Thoracic aorta (tissue), 2 donors: Measurements from ENCODE around the gene CYGB. TPM values are rescaled to one million over a fixed set of nuclear protein-coding genes. Genes with fewer than 3 reads are reported as not detected.
A peak's percentile ranks its signal among the peaks of the same experiment; 100 is the strongest.

Source experiments
- ATAC-seq: fragments of 150-250 bp; one replicate; pipeline ENCODE4 v1.8.0; 2017; ENCODE audit warnings: low read depth; ENCODE audit not compliant: insufficient number of reproducible peaks, low FRiP score
- DNase-seq: peaks from one replicate; pipeline ENCODE4 v3.0.0-alpha.2; 2020; ENCODE audit warnings: low spot score
- H3K27ac ChIP-seq, 2 donors: fragments of 200-600 bp; sonication (generic); 1 replicate in 1 of 2; 2 replicates in 1 of 2; pipeline ENCODE4 v1.5.1; 2016; ENCODE audit warnings: mild to moderate bottlenecking in 2 of 2, moderate library complexity in 2 of 2
- H3K27me3 ChIP-seq: fragments of 200-600 bp; sonication (generic); replicated peaks from 2 replicates; pipeline ENCODE4 v1.6.0; 2016; ENCODE audit warnings: mild to moderate bottlenecking; ENCODE audit not compliant: insufficient read depth
- H3K36me3 ChIP-seq: fragments of 200-600 bp; sonication (generic); one replicate; pipeline ENCODE4 v1.5.1; 2016
- H3K4me1 ChIP-seq, 2 donors: fragments of 200-600 bp; sonication (generic); 1 replicate in 1 of 2; 2 replicates in 1 of 2; pipeline versions ENCODE4 v1.5.1 to v1.6.0; 2016; ENCODE audit warnings: low read depth in 2 of 2, mild to moderate bottlenecking in 1 of 2; ENCODE audit not compliant: control insufficient read depth in 1 of 2
- H3K4me3 ChIP-seq: fragments of 200-600 bp; sonication (generic); 2 replicates; pipeline ENCODE4 v1.5.1; 2016; ENCODE audit warnings: mild to moderate bottlenecking
- H3K9me3 ChIP-seq: fragments of 200-600 bp; sonication (generic); 2 replicates; pipeline ENCODE4 v1.5.1; 2016
- total RNA-seq, 2 donors: library from RNA; depleted of rRNA; stranded (reverse); fragments of >200 nt; gene quantifications; one replicate each; pipeline versions ENCODE4 v1.1.0 to v1.2.3, GENCODE V29; 2016
- TF ChIP-seq, protein P1 (sequence below): fragments of 200-600 bp; sonication (generic); IDR thresholded peaks from one replicate; pipeline ENCODE4 v1.5.1; 2019; ENCODE audit warnings: antibody characterized with exemption

Gene CYGB
- total RNA-seq, 2 donors from 2014 or later = 8.3 to 17.7 TPM

DNA sequence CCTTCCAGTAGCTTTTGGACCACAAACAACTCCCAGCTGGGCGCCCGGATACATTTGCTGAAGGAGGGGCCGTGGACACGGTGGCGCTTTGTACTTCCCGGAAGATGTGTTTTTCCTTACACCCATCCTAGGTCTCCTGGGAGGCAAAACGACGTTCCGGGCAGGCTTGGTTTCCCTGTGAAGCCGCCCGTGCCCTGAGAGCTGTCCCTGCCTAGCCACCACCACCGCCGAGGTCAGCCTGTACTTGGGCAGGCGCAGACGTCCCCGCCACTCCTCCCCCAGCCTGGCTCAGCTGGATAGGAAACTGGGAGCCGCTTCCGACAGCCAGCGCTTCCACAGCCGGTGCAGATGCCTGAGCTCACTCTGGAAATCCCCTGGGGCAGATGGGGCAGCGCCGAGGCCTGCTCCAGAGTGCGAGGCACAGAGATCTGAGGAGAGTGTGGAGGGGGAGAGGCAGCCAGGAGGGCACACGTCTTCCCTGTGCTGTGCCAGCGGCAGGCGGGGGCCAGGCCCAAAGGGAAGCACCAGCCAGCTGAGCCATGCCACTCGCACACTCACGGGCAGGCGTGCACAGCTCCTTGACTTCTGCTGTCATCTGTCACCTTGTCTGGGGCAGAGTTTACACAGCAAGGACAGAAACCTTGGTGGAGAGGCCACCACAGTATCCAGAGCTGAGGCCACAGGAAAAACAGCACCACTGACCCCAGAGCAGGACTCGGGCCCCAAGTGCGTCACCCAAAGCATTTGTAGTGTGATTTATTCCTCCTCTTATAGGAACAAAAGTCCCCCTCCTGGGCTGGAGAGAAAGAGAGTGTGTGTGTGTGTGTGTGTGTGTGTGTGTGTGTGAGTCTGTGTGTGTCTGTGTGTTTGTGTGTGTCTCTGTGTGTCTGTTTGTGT is 39.3 kb downstream of the CYGB start:
- TF ChIP-seq, protein P1, sequence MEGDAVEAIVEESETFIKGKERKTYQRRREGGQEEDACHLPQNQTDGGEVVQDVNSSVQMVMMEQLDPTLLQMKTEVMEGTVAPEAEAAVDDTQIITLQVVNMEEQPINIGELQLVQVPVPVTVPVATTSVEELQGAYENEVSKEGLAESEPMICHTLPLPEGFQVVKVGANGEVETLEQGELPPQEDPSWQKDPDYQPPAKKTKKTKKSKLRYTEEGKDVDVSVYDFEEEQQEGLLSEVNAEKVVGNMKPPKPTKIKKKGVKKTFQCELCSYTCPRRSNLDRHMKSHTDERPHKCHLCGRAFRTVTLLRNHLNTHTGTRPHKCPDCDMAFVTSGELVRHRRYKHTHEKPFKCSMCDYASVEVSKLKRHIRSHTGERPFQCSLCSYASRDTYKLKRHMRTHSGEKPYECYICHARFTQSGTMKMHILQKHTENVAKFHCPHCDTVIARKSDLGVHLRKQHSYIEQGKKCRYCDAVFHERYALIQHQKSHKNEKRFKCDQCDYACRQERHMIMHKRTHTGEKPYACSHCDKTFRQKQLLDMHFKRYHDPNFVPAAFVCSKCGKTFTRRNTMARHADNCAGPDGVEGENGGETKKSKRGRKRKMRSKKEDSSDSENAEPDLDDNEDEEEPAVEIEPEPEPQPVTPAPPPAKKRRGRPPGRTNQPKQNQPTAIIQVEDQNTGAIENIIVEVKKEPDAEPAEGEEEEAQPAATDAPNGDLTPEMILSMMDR = no peak
- peak overlapping the region; percentile 84 for H3K4me3 ChIP-seq
- ATAC-seq (no peak), DNase-seq (peak; percentile 38)
- H3K27ac ChIP-seq = peak overlapping the region; percentile 57 to 75
- H3K4me1 ChIP-seq = peaks cover 25 to 46% of the 10 kb centered on the region in 2 donors
- no peaks in the 10 kb centered on the region for H3K36me3 ChIP-seq
- no peaks in the 10 kb centered on the region for H3K9me3 ChIP-seq
- no peaks in the 10 kb centered on the region for H3K27me3 ChIP-seq

DNA sequence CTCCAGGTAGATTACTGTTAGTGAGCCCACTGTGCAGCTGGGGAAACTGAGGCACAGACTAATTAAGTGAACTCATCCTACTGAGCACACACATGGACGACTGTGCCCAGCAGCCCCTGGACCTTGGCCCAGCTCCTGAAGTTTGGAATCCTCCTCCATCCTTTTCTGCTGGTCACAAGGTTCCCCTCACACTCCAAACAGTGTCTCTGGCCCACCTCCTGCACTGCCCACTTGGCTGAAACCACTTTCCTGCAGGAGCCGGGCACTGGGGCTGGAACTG is 39.9 kb downstream of the CYGB start:
- Histone ChIP-seq H3K27ac (peak overlapping the region; percentile 57 to 75), H3K27me3 (no peaks in the 10 kb centered on the region), H3K4me3 (peak overlapping the region; percentile 84), H3K9me3 (no peaks in the 10 kb centered on the region), H3K36me3 (no peaks in the 10 kb centered on the region), H3K4me1 (peaks cover 25 to 47% of the 10 kb centered on the region in 2 donors)
- no peak for ATAC-seq
- TF ChIP-seq, protein P1 = no peak
- no peak for DNase-seq

DNA sequence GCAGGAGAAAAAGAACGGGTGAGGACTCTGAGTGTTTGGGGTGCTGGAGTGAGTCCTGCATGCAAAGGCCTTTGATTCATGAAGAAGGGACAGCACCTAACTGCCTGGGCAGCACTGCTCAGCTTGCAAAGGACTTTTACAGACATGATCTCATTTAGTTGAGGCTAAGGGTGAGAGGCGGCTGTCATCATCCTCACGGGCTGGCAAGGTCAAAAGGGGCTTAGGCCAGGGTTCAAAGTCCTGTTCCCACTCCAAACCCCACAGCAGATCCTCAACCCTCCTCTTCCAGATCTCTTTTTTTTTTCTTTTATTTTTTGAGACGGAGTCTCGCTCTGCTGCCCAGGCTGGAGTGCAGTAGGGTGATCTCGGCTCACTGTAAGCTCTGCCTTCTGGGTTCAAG is 41.0 kb downstream of the CYGB start:
- H3K4me3 ChIP-seq = no peak overlapping the region
- H3K36me3 ChIP-seq = no peaks in the 10 kb centered on the region
- H3K4me1 ChIP-seq = peaks cover 19 to 41% of the 10 kb centered on the region in 2 donors
- TF ChIP-seq, protein P1 = no peak
- no peaks in the 10 kb centered on the region for H3K27me3 ChIP-seq
- H3K27ac ChIP-seq = no peak overlapping the region
- DNase-seq = no peak
- H3K9me3 ChIP-seq = no peaks in the 10 kb centered on the region
- ATAC-seq = no peak

DNA sequence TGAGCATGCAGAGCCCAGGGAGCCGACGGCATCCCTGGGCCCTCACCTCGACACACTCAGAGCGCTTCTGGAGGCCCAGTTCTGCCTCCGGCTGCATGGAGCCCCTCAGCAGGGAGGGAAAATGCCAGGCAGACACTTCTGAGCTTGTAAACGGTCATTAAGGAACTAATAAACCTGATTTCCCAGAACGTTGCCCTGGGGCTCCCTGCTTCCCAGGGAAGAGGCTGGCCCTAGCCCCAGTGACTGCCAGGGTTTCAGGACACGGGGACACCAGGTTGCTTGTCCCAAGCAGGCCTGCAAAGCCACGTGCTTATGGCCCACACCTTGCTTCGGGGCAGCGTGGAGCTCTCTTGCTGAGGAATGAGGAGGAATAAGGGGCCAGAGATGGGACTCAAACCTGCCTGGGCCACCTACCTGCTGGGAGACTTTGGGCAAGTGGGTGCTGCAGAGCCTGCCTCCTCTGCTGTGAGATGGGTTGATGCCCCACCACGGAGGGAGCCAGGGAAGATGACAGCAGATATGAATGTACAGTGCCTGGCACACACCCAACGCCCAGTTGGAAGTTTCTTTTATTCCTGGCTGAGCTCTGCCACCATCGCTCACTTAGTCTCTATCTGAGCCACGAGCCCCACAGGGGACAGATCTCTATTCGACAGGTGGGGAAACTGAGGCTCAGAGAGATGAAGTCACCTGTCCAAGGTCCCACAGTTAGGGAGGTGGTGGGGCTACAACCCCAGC is 41.7 kb downstream of the CYGB start:
- Histone ChIP-seq H3K4me3 (no peak overlapping the region), H3K36me3 (no peaks in the 10 kb centered on the region), H3K27me3 (no peaks in the 10 kb centered on the region), H3K27ac (no peak overlapping the region), H3K9me3 (no peaks in the 10 kb centered on the region), H3K4me1 (peaks cover 19 to 39% of the 10 kb centered on the region in 2 donors)
- DNase-seq (no peak), ATAC-seq (no peak)
- TF ChIP-seq, protein P1 = no peak

DNA sequence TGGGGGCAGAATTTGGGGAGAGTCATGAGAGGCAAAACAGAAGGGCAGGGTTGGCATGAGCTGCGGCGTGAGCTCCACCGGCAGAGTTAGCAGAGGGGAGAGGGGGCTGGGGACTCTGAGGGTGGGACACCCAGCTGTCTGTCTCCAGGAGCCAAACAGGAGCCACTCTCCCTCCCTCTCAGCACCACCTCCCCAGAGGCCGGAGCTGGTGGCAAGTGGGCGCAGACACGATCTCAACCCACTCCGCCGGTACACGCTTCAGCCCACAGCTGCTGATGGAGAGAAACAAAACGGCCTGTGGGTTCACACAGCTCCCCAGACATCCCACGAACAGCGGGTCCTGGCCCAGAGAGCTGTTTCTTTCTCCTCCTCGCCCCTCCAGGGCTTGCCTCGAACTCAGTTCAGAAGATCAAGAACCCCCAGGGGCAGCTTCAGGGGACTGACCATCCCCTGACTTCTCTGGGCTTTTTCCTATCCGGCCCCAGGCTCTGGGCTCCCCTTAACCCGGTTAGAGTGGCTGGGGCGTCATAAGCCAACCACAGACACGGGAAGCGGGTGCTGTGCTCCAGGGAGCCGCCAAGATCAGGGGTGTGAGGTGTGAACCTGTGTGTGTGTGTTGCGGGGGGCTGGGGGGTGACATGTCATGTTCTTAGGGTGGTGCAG is 43.9 kb downstream of the CYGB start:
- Histone ChIP-seq H3K27ac (peak overlapping the region in 1 of 2 donors; percentile 64), H3K4me1 (peaks cover 7 to 17% of the 10 kb centered on the region in 2 donors), H3K9me3 (no peaks in the 10 kb centered on the region), H3K36me3 (no peaks in the 10 kb centered on the region), H3K27me3 (no peaks in the 10 kb centered on the region), H3K4me3 (peak overlapping the region; percentile 40)
- TF ChIP-seq, protein P1 = no peak
- DNase-seq = no peak
- no peak for ATAC-seq
